RPMI8226 (cell line): ENCODE data around the gene SHMT2.

Source experiments
- DNase-seq: peaks from one replicate; pipeline ENCODE4 v3.0.0-alpha.2; 2015

The SHMT2 gene

DNA sequence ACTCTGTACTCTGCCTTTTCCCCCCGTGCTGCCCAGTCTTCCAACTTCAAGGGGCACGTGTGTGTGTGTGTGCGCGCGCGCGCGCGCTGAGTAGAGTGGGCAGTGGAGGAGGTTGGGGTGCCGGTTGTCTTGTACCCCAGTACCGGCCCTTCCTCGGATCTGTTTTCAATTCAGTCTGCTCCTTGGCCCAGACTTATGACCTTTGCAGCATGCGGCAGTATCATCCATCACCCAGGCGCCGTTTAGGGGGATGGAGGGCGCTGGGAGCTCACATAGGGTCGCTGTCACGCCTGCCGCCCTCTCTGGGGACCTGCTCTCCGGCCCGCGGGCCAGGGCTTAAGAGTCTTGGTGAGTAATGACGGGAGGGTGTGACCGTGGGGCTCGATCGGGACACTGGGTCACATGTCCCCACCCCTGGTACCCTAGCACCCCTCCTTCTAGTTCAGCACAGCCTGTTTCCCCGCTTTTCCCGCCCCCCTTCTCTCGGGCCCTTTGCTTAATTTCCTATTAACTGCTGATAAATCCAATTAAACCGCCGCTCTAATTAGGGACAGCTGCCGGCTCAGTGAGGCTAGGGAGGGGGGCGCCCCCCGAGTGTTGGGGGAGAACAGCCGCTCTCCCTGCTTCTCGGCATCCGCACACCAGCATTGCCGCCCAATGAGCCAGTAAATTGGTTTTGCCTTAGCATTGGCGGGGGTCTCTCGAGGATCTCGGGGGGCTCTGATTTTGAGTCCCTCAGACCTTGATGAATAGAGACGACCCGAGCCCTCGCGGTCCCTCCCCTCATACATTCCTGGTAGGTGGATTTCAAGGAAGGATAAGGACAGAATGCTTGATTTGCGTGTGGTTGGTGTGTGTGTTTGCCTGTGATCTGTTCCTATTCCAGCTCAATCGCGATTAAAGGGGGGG, 12.1 kb downstream of the SHMT2 start:
- no peak for DNase-seq

DNA sequence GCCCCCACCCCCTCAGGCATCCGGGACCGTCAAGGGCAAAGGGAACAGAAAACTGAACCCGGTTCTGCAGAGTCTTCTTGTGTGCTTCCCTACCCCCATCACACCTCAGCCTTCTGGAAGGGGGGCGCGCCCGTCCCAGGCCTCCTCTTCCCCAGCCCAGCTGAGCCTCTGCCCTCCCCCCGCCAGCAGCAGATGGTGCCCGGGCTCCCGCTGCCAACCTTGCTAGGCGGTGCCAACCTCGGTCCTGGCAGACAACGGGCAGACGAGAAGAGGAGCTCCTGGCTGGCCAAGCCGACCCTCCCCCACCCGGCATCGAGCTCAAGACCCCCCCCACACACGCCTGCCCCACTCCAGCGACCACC, 12.8 kb downstream of the SHMT2 start:
- peak; percentile 80 for DNase-seq

DNA sequence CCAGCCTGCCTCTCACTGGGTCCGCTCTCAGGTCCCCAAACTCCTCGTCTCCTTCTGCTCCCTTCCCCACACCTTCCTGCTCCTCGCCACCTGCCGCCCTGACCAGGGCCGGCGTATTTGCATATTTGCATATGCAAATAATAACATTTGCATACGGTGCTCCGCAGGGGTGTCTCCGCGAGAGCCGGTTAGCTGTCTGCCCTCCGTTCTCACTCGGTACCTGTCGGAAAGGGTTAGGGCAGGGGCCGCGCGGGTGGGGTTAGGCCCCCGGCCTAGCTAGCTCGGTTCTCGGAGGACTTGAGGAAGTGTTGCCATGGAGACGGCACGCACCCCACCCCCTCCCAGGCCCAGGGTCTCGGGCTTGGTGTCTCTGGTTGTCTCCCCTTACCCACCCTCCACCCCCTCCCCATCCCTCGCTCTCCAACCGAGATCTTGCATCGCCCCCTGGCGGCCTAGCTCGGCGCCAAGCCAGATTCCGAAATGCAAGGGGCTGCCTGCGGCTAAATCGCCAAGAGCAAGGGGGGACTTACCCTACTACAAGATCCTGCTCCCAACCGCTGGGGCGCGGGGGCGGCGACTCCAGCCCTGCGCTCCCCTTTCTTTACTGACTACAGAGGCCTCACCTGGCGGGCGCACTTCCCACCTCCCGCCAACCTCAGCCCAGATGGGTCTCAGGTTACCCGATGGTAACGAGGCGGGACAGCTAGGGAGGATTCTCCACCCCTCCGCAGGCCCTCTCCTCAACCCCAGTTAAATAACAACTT, 13.4 kb downstream of the SHMT2 start:
- DNase-seq = peak; percentile 94

DNA sequence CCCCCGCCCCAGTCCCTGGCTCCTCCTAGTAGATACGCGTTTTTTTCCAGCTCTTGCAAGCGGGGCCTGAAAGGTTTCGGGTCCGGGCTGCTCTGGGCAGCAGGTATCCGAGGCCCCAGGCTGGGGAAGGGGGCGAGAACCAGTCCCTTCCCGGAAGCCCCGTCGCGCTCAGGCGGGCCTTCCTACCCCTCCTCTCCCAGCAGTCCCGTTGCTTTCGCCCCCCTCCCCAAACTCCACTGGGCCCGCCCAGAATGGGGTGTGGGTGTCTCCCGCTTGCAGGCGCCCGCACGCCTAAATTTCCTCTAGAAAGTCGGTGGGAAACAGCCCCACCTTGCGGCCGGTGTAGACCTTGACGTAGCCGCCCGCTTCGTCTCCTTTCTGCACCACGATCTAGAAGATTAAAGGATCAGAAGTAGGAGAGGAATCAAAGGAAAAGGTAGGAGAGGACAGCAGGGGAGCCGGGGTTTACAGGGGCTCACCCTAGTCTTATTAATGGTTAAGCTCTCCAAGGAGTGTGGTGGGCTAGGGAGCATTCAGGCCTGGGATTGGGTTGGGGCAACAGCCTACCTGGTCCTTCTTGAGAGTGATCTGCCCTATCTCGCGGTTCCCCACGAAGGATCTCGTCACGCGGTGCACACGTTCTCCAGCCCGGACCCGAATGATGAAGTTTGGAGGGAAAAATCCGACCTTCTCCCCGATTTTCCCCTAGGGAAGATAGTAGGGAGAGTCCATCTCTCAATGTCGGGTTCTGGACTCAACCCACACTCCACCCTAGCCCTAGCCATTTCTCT, 14.2 kb downstream of the SHMT2 start:
- DNase-seq = peak; percentile 89

DNA sequence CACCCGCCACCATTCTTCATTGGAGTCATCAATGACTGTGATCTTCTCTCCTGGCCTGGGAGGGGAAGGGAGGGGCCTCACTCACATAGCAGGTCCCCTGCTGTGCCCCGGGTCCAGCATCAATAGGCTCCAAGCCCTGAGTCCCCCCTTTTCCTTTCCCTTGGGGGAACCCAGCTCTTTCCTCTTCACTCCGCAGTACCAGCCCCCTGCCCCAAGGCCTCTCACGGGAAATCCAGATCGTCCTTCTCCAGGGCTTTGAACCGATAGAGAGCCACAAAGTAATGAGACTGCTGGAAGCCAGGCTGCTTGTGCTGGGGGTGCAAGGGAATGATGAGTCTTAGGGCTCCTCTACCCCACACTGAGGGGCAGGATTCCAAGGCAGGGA, 14.8 kb downstream of the SHMT2 start:
- DNase-seq = no peak

DNA sequence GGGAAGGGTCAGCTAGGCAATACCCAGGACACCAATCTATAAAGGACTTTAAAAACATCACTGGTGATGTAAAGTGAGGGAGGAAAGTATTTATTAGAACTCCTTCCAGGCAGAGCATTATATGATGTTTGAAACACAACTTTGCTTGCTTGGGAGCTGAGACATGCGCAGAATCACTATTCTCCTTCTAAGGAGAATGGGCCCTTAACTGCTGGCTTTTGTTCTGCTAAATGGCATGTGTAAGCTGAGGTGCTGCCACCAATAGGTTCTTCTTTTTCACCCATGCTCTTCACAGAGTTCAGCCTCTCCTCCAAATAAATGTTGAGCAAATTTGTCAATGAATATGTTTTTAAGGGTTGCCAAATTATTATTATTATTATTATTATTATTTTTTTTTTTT, 17.5 kb downstream of the SHMT2 start:
- no peak for DNase-seq

DNA sequence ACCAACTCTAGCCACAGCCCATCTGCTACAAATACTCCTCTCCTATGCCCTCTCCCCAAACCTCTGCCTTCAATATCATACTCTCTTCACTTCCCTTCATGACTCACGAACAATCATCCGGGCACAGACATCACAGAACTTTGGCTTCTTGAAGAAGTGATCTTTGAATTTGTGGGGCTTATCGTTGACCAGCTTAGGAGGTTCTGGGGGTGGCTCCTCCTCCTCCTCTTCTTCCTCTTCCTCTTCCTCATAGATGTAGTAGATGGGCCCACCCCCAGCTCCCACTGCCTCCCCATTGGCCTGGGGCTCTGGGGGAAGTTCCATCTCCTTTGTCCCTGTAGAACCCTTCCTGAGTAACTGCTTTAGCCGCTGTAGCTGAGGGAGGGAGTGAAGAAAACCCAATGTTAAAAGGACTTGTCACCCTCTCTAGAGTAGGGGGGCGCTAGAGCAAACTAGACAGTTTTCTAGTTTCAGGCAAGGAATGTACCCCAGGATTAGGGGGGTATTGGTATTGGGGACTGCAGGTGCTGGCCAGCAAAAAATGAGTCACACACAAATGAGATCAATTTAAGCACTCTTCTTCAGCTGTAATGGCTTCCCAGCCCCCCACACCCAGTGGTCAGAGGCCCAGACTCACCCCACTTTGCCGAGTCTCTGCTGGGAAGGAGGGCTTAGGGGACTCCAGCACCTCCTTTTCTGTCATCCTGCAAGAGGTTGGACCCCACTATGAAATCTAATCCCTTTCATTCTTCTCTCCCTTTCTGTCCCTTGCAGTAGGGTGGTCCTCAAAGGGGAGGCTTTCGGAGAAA, 19.6 kb downstream of the SHMT2 start:
- DNase-seq = no peak

DNA sequence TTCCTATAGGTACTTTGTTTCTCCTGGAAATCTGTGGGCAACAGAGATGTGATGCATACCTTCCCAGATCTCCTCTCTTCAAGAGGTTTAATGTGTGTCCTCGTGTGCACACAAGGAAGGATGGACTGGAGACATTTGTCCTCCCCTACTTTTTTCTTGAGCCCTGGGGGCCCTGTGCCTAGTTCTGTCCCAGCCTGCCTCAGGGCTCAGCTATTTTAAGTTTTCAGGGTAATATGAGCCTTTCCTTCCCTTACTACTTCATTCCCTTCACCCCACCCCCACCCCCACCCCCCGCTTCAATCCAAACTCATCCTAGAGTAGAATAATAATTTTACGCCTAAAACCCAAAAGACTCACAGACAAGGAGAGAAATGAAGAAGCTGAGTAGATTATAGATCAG, 21.0 kb downstream of the SHMT2 start:
- DNase-seq = no peak

DNA sequence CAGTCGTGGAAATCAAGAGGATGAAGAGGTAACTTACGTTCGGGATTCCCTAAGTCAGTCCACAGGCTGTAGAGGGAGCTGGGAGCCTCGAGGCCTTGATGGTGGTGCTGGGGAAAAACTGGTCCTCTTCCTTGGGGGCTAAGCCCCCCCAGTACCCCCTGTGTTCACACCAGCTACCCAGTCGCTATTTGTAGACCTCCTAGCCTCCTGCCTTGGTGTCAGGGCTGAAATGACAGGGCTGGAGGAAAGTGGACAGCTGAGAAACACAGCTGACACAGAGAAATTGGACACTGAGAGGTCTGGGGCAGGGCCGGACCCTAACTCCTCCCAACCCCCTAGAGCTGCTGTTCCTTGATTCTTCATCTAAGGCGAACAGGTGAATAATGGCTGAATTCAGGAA, 21.4 kb downstream of the SHMT2 start, which contains the start of gene STAC3:
TSS of gene STAC3 (minus strand) at position 232 of the 400 bp plus-strand sequence. CDS start 1,551 bp downstream, outside the sequence.
- no peak for DNase-seq

DNA sequence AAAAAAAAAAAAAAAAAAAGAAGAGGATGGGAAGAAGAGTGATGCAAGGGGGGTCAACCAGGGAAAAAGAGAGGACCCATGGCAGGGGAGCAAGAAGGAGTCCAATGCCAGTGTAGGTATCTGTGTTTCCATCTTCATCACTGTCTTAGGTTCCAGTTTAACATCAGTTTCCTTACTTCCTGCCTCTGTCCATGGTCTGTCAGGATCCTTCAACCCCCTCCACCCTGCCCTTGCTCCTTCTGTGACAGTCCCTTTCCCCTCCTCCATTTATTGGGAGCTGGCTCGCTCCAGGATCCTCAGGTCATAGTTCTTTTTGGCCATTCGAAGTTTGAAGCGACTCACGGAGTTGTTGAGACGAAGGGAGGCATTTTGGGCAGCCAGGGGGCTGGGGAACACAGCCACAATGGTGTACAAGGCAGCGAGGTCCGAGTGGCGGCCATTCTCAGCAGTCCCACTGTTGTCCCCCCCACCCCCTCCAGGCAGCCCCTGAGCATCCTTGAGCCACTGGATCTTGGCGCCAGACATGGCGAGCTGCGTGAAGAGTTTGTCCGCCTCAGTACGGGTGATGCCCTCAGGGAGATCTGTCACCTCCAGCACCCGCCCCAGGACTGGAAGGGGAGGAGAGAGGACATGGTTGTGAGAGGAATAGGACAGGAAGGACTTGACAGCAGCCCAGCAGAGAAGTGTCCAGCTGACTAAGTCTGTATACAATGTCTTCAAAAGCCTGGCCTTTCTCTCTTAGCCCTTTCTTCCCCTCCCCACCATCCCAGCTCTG, 25.2 kb downstream of the SHMT2 start:
- no peak for DNase-seq

DNA sequence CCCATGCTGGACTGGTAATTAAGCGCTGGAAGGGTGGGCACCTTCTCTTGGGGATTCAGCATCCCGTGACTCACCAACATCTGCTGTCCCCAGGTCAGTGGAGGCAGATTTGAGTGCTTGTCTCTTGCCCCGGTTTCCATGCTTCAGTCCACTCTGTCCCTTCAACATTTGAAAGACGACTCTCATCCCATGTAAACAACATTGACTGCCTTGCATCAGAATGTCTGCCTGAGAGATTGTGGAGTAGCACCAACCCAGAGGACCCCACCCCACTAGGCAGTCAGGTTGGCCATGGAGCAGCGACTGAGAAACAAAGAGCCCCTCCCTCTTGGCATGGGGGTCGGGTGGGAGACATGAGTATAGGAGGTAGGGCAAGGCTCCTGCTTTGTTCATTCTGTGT, 26.4 kb downstream of the SHMT2 start:
- no peak for DNase-seq

DNA sequence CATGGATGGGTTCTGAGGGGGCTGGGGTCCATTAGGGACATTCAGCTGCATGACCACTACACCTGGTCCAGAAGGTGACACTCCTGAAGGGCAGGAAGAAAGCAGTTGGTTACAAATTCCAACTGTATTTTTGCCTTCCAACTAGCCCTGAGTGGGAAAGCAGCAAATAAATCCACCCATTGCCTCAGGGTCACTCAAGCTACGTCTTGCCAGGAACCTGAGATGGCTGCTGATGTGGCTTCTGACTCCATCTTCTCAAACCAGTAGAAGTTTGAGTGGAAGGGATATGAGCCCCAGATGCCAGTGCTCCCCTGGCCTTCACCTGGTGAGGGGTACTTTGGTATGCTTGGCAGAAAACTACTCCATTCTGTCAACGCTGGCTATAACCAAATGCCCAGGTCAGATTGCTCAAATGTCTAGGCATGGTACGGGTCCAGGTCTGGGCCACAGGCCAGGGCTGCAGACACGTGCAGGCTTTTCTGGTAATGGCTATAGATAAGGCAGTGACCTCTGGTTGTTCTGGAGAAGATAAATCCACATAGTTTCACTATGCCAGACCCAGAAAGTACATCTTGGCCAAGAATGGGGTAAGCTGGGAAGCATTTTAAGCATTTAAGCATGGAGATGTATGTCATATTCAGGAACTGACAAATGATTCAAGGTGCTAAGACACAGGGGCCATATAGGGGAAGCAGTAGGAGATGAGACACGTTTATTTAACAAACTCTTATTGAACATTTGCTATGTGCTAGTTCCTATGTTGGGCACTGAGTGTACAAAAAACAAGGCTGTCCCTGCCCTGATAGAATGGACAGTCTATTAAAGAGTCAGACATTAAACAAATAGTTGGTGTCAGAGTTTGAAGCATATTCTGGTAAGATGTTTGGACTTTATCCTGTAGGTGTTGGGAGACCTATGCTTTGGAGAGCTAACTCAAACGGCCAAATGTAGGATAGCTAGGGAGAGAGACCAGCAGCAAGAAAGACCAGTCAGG, 29.8 kb downstream of the SHMT2 start:
- no peak for DNase-seq

DNA sequence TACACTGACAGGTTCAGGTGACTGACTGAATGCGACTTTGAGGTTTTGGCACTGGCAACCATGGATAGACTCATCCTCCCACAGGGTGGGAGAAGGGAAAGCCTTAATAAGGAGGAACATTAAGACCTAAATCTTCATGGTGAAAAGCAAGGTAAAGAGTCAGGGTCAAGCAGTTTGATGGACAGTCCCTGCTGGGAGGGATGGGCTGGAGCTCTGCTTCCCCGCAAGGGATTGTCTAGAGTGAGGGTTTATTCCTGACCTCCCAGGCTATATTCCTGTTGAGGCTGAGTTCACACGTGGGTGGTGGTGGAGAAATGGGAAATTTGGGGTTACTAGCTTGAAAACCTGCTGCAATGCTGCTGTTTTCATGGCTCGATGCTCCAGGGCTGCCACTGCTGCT, 30.9 kb downstream of the SHMT2 start:
- DNase-seq = no peak

DNA sequence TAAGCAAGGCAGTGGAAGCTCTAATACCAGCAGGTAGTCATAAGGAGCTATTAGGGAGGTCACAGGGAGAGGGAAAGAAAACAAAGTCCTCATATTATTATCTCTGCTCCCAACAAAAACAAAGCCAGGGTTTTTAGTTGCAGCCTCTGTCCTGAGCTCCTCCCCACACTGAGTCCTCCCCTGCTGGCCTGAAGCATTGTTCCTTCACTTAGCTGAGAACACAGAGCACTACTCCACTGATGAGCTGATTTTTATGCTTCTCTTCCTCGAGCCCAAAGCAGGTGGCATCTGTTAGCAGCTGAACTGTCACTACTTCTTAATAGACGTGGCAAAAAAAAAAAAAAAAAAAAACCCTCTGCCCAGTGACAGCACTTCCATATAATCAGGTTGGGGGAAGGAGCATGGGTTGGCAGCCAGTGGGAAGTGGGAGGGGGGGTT, 31.9 kb downstream of the SHMT2 start:
- DNase-seq = no peak

DNA sequence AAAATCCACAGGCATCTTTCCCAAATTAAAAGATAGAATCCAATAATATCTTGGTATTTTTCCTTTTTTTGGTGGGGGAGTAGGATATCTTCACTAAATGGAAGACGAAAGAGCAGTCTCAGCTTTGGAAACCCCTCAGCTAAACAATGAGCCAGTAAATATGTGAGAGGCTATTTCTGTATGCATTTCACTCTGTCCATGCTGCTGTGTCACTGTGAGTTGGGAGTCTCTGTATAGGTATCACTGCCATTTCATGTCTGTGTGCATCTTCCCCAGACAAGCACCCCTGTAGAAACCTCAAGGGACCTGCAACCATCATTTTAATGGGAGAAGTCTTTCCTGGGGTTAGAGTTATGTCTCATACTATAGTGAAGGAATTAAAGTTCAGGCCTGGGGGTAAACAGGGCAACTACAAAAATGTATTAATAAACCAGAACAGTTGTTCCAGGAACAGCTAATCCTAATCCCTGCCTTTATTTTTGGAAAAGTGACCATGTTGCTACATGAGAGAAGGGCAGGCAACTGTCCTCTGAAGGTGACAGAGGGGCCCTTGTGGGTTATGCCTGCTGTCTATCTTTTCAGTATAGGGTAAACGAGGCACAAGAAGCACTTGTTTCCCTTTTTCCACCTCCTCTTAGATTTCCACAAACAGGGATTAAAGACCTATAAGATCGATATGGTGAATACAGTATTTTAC, 32.8 kb downstream of the SHMT2 start:
- no peak for DNase-seq

DNA sequence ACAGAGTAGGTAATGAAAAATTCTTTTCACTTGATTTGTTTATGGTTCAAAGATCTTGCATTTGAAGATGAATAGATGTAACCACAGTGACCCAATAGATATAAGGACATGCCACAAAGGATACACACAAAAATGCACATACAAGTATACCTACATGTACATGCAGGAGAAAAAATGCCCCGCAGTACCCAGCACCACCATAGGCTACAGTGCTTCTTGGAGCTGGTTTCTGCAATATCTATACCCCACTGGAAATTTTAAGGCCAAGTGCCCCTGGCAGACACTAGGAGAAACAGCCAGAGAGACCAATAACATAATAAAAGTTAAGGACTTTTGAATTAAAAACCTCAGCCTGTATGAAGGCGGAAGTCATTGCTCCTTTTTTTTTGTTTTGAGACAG, 33.6 kb downstream of the SHMT2 start:
- DNase-seq = no peak

DNA sequence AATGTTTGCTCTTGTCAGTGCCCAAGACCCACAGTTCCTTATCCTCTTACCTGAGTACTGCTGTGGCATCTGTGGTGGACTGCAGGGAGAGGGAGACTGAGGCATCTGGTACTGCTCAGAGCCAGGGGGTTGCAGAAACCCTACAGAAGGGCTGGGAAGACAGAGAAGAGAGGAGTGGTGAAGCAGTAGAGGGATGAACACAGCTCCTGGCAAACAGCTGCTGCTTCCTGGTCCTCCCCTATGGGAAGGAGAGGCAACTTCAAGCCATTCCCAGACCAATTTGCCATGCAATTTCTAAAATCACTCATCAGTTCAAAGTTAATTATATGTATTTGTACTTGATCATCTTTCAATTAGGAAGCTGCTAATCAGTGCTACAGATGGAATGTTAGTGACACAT, 37.2 kb downstream of the SHMT2 start:
- DNase-seq = no peak

DNA sequence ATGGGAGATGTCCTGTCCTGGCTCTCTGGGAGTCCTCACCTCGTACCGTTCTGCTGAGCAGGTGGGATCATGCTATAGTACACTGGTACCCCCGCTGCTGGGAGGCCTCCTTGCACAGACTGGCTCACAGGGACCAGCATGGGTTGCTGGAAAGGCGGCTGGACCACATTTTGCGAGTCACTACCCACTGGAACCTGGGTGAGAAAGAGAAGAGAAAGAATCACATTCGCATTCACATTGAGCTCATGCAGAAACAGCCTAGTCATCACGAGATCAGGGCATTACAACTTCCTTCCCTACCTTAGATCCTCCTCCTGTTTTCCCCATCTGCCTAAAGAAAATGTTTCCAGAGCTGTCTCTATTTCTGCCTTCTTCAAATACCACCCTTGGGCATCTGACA, 38.8 kb downstream of the SHMT2 start:
- DNase-seq = no peak

DNA sequence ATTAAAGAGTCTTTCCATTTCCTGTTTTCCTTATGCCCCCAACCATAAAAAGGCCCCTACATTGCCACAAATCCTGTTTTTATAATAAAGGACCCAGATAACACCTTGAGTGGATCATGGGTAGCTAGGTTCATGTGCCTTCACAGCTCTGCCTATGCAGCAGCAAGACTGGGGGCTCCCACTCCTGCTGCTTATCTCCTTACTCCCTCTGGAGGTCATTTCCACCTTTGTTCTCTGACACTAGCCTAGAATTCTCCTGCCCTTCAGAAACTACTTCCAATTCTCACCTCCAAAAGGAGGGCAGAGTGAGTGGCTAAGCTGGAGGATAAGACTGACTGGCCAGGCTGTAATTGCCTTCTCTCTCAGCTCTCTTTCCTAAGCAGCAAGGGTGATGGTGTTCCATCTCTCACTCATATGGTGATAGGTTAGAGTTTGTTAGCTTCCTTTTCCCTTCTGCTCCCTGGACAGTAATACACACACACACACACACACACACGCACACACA, 41.5 kb downstream of the SHMT2 start:
- no peak for DNase-seq
